H9 (cell line): ENCODE results near the gene ATAD1. TPM values are rescaled to one million over a fixed set of nuclear protein-coding genes. Genes with fewer than 3 reads are reported as not detected.

Source experiments
- DNase-seq: peaks from one replicate; pipeline ENCODE4 v3.0.0-alpha.2; 2017
- H2AFZ ChIP-seq: one replicate; pipeline ENCODE4 v1.6.1; 2013; ENCODE audit warnings: mild to moderate bottlenecking, low read length, control low read depth, moderate library complexity
- H2AK5ac ChIP-seq: 2 replicates; pipeline ENCODE4 v1.6.1; 2013; ENCODE audit warnings: low read length, control low read depth, mixed read lengths; ENCODE audit not compliant: insufficient read length
- H2BK120ac ChIP-seq: one replicate; pipeline ENCODE4 v1.6.1; 2013; ENCODE audit warnings: low read depth, mild to moderate bottlenecking, low read length, control low read depth, inconsistent platforms; ENCODE audit not compliant: poor library complexity, severe bottlenecking
- H2BK12ac ChIP-seq: 2 replicates; pipeline ENCODE4 v1.6.1; 2013; ENCODE audit warnings: low read length, control low read depth, mixed read lengths, low read depth; ENCODE audit not compliant: insufficient read length
- H2BK15ac ChIP-seq: 2 replicates; pipeline ENCODE4 v1.6.1; 2013; ENCODE audit warnings: low read depth, low read length, control low read depth
- H2BK20ac ChIP-seq: one replicate; pipeline ENCODE4 v1.6.1; 2013; ENCODE audit warnings: low read depth, mild to moderate bottlenecking, low read length, control low read depth, inconsistent platforms; ENCODE audit not compliant: poor library complexity, severe bottlenecking
- H2BK5ac ChIP-seq: 2 replicates; pipeline ENCODE4 v1.6.1; 2013; ENCODE audit warnings: low read length, control low read depth, mixed read lengths; ENCODE audit not compliant: insufficient read length
- H3K14ac ChIP-seq: 2 replicates; pipeline ENCODE4 v1.6.1; 2013; ENCODE audit warnings: low read length, control low read depth; ENCODE audit not compliant: insufficient read depth
- H3K18ac ChIP-seq: 2 replicates; pipeline ENCODE4 v1.6.1; 2013; ENCODE audit warnings: low read depth, mild to moderate bottlenecking, mixed read lengths, low read length, control low read depth; ENCODE audit not compliant: insufficient read length
- H3K23ac ChIP-seq: 2 replicates; pipeline ENCODE4 v1.6.1; 2013; ENCODE audit warnings: low read length, control low read depth, mixed read lengths, low read depth; ENCODE audit not compliant: insufficient read length
- H3K23me2 ChIP-seq: 2 replicates; pipeline ENCODE4 v1.6.1; 2013; ENCODE audit warnings: low read depth, mild to moderate bottlenecking, mixed read lengths, low read length, control low read depth; ENCODE audit not compliant: insufficient read length, poor library complexity, severe bottlenecking
- H3K27ac ChIP-seq: 2 replicates; pipeline ENCODE4 v1.5.1; 2013; ENCODE audit warnings: low read length, control low read depth, mixed read lengths, low read depth; ENCODE audit not compliant: insufficient read length
- H3K27me3 ChIP-seq: 2 replicates; pipeline ENCODE4 v1.6.1; 2013; ENCODE audit warnings: low read length, control low read depth, inconsistent platforms; ENCODE audit not compliant: insufficient read depth
- H3K4ac ChIP-seq: 2 replicates; pipeline ENCODE4 v1.6.1; 2013; ENCODE audit warnings: low read depth, mild to moderate bottlenecking, control low read depth, inconsistent platforms, low read length, moderate library complexity
- H3K4me1 ChIP-seq: 2 replicates; pipeline ENCODE4 v1.6.1; 2013; ENCODE audit warnings: low read length, control low read depth, inconsistent platforms; ENCODE audit not compliant: insufficient read depth
- H3K4me2 ChIP-seq: 2 replicates; pipeline ENCODE4 v1.6.1; 2013; ENCODE audit warnings: low read length, control low read depth, mixed read lengths; ENCODE audit not compliant: insufficient read length, insufficient read depth
- H3K56ac ChIP-seq: 2 replicates; pipeline ENCODE4 v1.6.1; 2013; ENCODE audit warnings: low read depth, mild to moderate bottlenecking, mixed read lengths, low read length, control low read depth; ENCODE audit not compliant: insufficient read length
- H3K79me1 ChIP-seq: 2 replicates; pipeline ENCODE4 v1.6.1; 2013; ENCODE audit warnings: low read depth, mild to moderate bottlenecking, moderate library complexity, low read length, control low read depth, inconsistent platforms; ENCODE audit not compliant: insufficient read depth, poor library complexity, severe bottlenecking
- H3K79me2 ChIP-seq: 2 replicates; pipeline ENCODE4 v1.6.1; 2013; ENCODE audit warnings: low read length, control low read depth, inconsistent platforms; ENCODE audit not compliant: insufficient read depth
- H3K9ac ChIP-seq: 2 replicates; pipeline ENCODE4 v1.6.1; 2013; ENCODE audit warnings: low read length, control low read depth, mixed read lengths; ENCODE audit not compliant: insufficient read length; ENCODE audit errors: extremely low read depth
- H3K9me3 ChIP-seq: one replicate; pipeline ENCODE4 v1.6.1; 2013; ENCODE audit warnings: low read depth, low read length, inconsistent platforms; ENCODE audit not compliant: control insufficient read depth
- H3T11ph ChIP-seq: one replicate; pipeline ENCODE4 v1.6.1; 2013; ENCODE audit warnings: mild to moderate bottlenecking, low read length, control low read depth, inconsistent platforms
- H4K20me1 ChIP-seq: one replicate; pipeline ENCODE4 v1.6.1; 2013; ENCODE audit not compliant: control insufficient read depth, insufficient read length, insufficient read depth
- H4K5ac ChIP-seq: 2 replicates; pipeline ENCODE4 v1.6.1; 2013; ENCODE audit warnings: low read depth, mild to moderate bottlenecking, mixed read lengths, low read length, control low read depth; ENCODE audit not compliant: insufficient read length
- H4K8ac ChIP-seq: replicated peaks from 2 replicates; pipeline ENCODE4 v1.6.1; 2013; ENCODE audit warnings: low read length, control low read depth, mixed read lengths, low read depth; ENCODE audit not compliant: insufficient read length
- H4K91ac ChIP-seq: 2 replicates; pipeline ENCODE4 v1.6.1; 2013; ENCODE audit warnings: low read depth, mild to moderate bottlenecking, moderate library complexity, mixed read lengths, low read length, control low read depth; ENCODE audit not compliant: insufficient read length
- H3K27ac Mint-ChIP-seq, 3 experiments: 2 replicates in 2 of 3; 3 replicates in 1 of 3; pipeline ENCODE4 v1.8.0; 2020 to 2021; ENCODE audit warnings: mixed read lengths in 3 of 3, mild to moderate bottlenecking in 1 of 3, moderate library complexity in 1 of 3
- H3K27me3 Mint-ChIP-seq: 2 replicates; pipeline ENCODE4 v1.8.0; 2021; ENCODE audit warnings: low read depth, mild to moderate bottlenecking, moderate library complexity, mixed read lengths
- H3K36me3 Mint-ChIP-seq, 3 experiments: 2 replicates in 2 of 3; 3 replicates in 1 of 3; pipeline ENCODE4 v1.8.0; 2020 to 2021; ENCODE audit warnings: low read depth in 3 of 3, mixed read lengths in 3 of 3; ENCODE audit not compliant: insufficient read depth in 1 of 3
- H3K4me1 Mint-ChIP-seq, 2 experiments: 2 replicates each; pipeline ENCODE4 v1.8.0; 2020; ENCODE audit warnings: mixed read lengths in 2 of 2
- H3K4me3 Mint-ChIP-seq, 2 experiments: 2 replicates in 1 of 2; 3 replicates in 1 of 2; pipeline ENCODE4 v1.8.0; 2020 to 2021; ENCODE audit warnings: mild to moderate bottlenecking in 2 of 2, mixed read lengths in 2 of 2, moderate library complexity in 1 of 2
- H3K9me3 Mint-ChIP-seq, 2 experiments: 2 replicates in 1 of 2; 3 replicates in 1 of 2; pipeline ENCODE4 v1.8.0; 2020; ENCODE audit warnings: mild to moderate bottlenecking in 2 of 2, mixed read lengths in 2 of 2, moderate library complexity in 1 of 2
- total RNA-seq: library from RNA; stranded (reverse); gene quantifications from 2 replicates; pipeline ENCODE4 v1.2.1, GENCODE V29; 2021
- TF ChIP-seq, protein P1 (sequence below): fragments of 200-600 bp; sonication (generic); conservative IDR thresholded peaks from 3 replicates; pipeline ENCODE4 v1.8.0; 2021; ENCODE audit warnings: antibody characterized with exemption, mild to moderate bottlenecking

The ATAD1 gene
- total RNA-seq, 1 experiment from 2014 or later: 38.7 TPM

DNA sequence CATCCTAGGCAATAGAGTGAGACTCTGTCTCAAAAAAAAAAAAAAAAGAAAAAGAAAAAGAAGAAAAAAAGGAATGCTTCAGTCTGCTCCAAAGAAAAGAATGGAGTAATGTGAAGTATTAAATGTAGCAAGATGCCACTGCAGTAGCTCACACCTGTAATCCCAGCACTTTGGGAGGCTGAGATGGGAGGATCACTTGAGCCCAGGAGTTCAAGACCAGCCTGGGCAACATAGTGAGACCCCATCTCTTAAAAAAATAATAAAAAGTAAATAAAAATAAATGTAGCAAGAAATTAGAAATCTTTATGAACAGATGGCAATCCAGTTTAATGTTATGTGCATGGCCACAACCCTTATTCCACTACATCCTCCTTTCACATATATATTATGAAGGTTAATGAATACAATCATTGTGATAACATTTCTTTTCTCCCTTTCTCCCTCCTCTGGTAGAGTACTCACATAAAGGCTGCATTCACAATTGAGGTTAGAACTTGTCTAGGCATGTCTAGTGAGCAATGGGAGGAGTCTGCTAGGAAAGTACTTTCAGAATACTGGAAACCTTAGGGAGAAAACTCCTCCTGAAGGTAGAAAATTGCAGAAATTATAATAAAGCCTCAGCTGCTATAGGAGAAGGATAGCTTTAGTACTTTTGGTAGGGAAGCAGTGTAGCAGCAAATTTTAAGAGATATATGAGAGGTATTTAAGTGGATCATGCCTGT lies 24.9 kb upstream of the ATAD1 start:
- Histone ChIP-seq H3K27ac (no peak overlapping the region), H2BK15ac (no peak overlapping the region), H2BK120ac (no peak overlapping the region), H2BK5ac (no peak overlapping the region), H3K79me1 (no peaks in the 10 kb centered on the region), H3K14ac (no peak overlapping the region), H3K27me3 (no peaks in the 10 kb centered on the region), H4K5ac (no peak overlapping the region), H4K20me1 (no peaks in the 10 kb centered on the region), H4K91ac (no peak overlapping the region), H3K79me2 (no peaks in the 10 kb centered on the region), H3K23me2 (no peaks in the 10 kb centered on the region), H2BK12ac (no peak overlapping the region), H2AFZ (no peak overlapping the region), H3K9ac (no peak overlapping the region), H3K4me1 (no peaks in the 10 kb centered on the region), H3K4ac (no peak overlapping the region), H3K23ac (no peak overlapping the region), H3T11ph (no peak overlapping the region), H3K4me2 (no peak overlapping the region), H3K56ac (no peak overlapping the region), H4K8ac (no peak overlapping the region), H3K18ac (no peak overlapping the region), H2AK5ac (no peak overlapping the region), H2BK20ac (no peak overlapping the region), H3K9me3 (no peaks in the 10 kb centered on the region)
- Mint-ChIP-seq H3K27ac (no peak overlapping the region; a peak in 1 of 7 replicates), H3K36me3 (no peaks in the 10 kb centered on the region; a peak in 1 of 7 replicates), H3K27me3 (no peaks in the 10 kb centered on the region; the same call in 1 of the 2 replicates), H3K4me1 (peaks cover 3 to 6% of the 10 kb centered on the region in 2 experiments; a peak in 3 of 4 replicates), H3K9me3 (no peaks in the 10 kb centered on the region), H3K4me3 (no peak overlapping the region)
- no peak for DNase-seq
- TF ChIP-seq, protein P1, sequence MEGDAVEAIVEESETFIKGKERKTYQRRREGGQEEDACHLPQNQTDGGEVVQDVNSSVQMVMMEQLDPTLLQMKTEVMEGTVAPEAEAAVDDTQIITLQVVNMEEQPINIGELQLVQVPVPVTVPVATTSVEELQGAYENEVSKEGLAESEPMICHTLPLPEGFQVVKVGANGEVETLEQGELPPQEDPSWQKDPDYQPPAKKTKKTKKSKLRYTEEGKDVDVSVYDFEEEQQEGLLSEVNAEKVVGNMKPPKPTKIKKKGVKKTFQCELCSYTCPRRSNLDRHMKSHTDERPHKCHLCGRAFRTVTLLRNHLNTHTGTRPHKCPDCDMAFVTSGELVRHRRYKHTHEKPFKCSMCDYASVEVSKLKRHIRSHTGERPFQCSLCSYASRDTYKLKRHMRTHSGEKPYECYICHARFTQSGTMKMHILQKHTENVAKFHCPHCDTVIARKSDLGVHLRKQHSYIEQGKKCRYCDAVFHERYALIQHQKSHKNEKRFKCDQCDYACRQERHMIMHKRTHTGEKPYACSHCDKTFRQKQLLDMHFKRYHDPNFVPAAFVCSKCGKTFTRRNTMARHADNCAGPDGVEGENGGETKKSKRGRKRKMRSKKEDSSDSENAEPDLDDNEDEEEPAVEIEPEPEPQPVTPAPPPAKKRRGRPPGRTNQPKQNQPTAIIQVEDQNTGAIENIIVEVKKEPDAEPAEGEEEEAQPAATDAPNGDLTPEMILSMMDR: no peak
